AG09319 (cell line): ENCODE measurements around the gene CBLN4.

Experiments
- DNase-seq: peaks from one replicate; pipeline ENCODE4 v3.0.0-alpha.2; 2010; ENCODE audit warnings: low read depth; ENCODE audit errors: extremely low read depth
- TF ChIP-seq, protein P1 (sequence below): IDR thresholded peaks from 2 replicates; pipeline ENCODE4 v1.5.1; 2011; ENCODE audit warnings: low read depth, mild to moderate bottlenecking, inconsistent platforms, low read length, moderate library complexity

The CBLN4 gene

DNA sequence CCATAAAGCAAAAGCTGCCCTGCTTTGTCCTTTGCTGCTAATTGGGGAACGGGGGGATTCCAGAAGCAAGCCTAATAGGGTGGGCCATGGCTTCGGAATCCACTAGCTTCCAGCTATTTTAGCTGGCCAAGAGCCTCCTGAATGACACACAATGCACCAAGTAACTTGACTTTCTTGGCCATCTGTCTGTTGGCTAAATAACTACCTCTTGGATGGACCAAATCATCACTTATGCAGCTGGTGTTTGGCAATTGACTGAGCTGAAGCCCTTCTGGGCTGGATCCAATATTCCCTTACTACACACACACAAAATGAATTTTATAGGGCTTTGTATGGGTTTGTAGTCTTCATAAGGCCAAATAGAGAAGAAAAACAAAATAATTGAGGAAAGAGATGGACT, 8.8 kb upstream of the CBLN4 start:
- no peak for DNase-seq
- TF ChIP-seq, protein P1, sequence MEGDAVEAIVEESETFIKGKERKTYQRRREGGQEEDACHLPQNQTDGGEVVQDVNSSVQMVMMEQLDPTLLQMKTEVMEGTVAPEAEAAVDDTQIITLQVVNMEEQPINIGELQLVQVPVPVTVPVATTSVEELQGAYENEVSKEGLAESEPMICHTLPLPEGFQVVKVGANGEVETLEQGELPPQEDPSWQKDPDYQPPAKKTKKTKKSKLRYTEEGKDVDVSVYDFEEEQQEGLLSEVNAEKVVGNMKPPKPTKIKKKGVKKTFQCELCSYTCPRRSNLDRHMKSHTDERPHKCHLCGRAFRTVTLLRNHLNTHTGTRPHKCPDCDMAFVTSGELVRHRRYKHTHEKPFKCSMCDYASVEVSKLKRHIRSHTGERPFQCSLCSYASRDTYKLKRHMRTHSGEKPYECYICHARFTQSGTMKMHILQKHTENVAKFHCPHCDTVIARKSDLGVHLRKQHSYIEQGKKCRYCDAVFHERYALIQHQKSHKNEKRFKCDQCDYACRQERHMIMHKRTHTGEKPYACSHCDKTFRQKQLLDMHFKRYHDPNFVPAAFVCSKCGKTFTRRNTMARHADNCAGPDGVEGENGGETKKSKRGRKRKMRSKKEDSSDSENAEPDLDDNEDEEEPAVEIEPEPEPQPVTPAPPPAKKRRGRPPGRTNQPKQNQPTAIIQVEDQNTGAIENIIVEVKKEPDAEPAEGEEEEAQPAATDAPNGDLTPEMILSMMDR = no peak

DNA sequence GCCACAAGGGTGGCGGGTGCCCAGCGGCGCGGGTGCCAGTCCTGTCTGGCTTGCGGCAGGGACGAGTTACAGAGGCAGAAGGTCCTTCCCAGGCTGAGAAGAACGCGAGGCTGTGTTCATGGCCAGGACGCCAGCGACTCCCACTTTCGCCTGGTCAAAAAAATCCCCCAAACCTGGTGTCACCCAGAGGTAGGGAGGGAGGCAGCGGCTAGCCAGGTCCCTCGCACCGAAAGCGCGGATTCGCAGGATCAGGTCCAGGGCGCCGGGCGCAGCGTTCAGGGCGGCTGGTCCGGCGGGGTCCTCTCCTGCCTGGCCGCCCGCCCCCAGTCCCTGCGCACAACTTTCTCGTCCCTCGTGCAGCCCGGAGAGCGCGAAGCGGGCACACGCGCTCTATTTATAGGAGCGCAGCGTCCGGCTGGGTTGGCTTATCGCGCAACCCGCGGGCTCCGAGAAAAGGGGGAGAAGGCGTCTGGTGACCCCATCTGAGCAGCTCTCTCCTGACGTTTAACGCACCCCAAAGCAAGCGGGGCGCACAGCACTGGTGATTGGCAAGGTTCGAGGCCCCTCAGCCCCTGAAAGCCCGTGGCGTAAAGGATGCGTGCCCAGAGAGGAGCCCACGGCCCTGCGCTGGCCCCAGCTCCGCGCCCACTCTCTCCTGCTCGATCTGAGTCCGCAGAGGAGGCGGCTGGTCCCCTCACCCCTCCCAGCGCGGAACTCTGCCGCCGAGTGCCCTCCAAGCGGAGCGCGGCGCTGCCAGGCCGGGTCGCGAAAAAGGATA, 519 bp downstream of the CBLN4 start:
- TF ChIP-seq, protein P1 = no peak
- no peak for DNase-seq

- DNase-seq = no peak
- TF ChIP-seq, protein P1 = no peak
These were observed 1.3 kb downstream of the CBLN4 start for GRCh38 chr20:56004007-56004406.

- DNase-seq = no peak
- TF ChIP-seq, protein P1 = no peak
These were observed 2.2 kb downstream of the CBLN4 start for GRCh38 chr20:56002908-56003800.

DNA sequence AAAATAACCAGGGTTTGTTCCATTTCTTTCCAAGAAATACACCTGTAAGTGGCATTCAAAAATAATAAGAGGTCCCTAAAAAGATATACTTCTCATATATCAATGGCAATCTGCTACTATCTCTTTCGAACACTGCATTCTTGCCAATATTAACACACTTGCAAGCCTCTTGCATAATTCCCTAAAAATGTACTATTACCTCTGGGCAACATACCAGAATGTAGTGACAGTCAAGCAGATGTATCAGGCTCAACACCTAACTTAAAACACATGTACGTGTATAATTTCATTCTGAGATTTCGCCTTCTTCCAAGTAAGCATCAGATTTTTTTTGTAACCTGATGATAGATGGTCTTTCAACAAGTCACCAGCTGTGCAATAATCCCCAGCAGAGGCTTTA, 3.4 kb downstream of the CBLN4 start:
- no peak for DNase-seq
- TF ChIP-seq, protein P1 = no peak

DNA sequence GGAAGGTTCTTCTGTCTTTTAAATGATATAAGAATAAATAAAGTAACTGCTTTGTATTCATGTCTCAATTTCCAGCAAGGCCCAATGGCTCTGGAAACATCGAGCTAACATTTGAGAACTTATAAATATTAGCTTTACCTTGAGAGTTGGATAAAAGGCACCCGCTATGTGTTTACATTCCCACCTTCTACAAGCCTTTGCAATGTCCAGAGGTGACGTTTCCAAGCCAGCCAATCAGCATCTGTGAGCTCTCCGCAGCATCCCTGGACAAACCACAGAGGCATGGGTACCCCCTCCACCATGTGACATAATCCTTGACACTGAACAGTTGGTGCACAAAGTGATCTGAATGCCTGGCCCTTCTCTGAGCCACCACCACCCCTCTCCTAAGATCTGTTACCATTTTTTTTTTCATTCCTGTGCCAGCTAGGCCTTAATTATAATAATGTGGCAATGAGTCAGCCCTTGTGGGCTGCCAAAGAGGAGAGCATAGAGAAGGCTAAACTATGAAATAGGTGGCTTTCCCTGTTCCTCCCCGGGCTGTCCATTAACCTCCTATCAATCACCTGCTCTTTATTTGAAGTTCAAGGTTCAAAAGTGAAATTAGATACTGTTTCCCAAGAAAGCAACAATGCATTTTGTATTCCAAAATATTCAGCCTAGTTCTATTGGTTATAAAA, 4.1 kb downstream of the CBLN4 start:
- TF ChIP-seq, protein P1 = no peak
- no peak for DNase-seq
